NK-92 (cell line): ENCODE measurements around the gene PLA2G15.

ENCODE experiments used
- DNase-seq: peaks from one replicate; lab custom pipeline; 2025; ENCODE audit not compliant: unreplicated experiment; lab: John Stamatoyannopoulos, UW

Gene PLA2G15

GRCh38 chr16:68232335-68232734 is 12.8 kb upstream of the PLA2G15 start:
- DNase-seq = no peak

- DNase-seq = no peak
These were observed 11.9 kb upstream of the PLA2G15 start for GRCh38 chr16:68233085-68233834.

- no peak for DNase-seq
These were observed 11.4 kb upstream of the PLA2G15 start for GRCh38 chr16:68233835-68234187.

GRCh38 chr16:68234188-68235107 is 10.7 kb upstream of the PLA2G15 start:
- DNase-seq = no peak

- DNase-seq = no peak
These were observed 9.9 kb upstream of the PLA2G15 start for GRCh38 chr16:68235108-68235886.

GRCh38 chr16:68235887-68236136 is 9.4 kb upstream of the PLA2G15 start, which contains the start of gene ESRP2:
Gene ESRP2, minus strand, starts transcription at chr16:68236127. Its CDS starts 82 bp downstream, at chr16:68236045.
- no peak for DNase-seq

GRCh38 chr16:68236137-68236825 is 8.9 kb upstream of the PLA2G15 start:
- no peak for DNase-seq

GRCh38 chr16:68236826-68237242 is 8.3 kb upstream of the PLA2G15 start:
- DNase-seq = no peak

GRCh38 chr16:68237243-68238028 is 7.7 kb upstream of the PLA2G15 start:
- no peak for DNase-seq

GRCh38 chr16:68238029-68238345 is 7.2 kb upstream of the PLA2G15 start:
- DNase-seq = no peak

- no peak for DNase-seq
These were observed 3.1 kb upstream of the PLA2G15 start for GRCh38 chr16:68242085-68242484.

GRCh38 chr16:68242926-68243858 is 2.0 kb upstream of the PLA2G15 start:
- DNase-seq = no peak

GRCh38 chr16:68244481-68244902 is 681 bp upstream of the PLA2G15 start:
- no peak for DNase-seq

- DNase-seq = no peak
These were observed 948 bp downstream of the PLA2G15 start for GRCh38 chr16:68246121-68246520.

GRCh38 chr16:68246666-68247065 is 1.5 kb downstream of the PLA2G15 start:
- no peak for DNase-seq

GRCh38 chr16:68247400-68247799 is 2.2 kb downstream of the PLA2G15 start:
- DNase-seq = no peak

GRCh38 chr16:68247932-68248331 is 2.8 kb downstream of the PLA2G15 start:
- DNase-seq = no peak

GRCh38 chr16:68249371-68249770 is 4.2 kb downstream of the PLA2G15 start:
- no peak for DNase-seq

- DNase-seq = no peak
These were observed 5.8 kb downstream of the PLA2G15 start for GRCh38 chr16:68250951-68251350.
